Right lung (tissue), 5 donors: ENCODE measurements around the gene SPOCK1. TPM values are rescaled to one million over a fixed set of nuclear protein-coding genes. Genes with fewer than 3 reads are reported as not detected.
A peak's percentile ranks its signal among the peaks of the same experiment; 100 is the strongest.

Source experiments
- DNase-seq, 2 donors: peaks; one replicate each; pipeline ENCODE4 v3.0.0-alpha.2; 2013
- polyA plus RNA-seq, 5 donors: library from polyadenylated mRNA; unstranded; fragments of 120-200 nt; gene quantifications; one replicate each; pipeline versions ENCODE4 v1.2.1 to v1.2.3, GENCODE V29; 2013; ENCODE audit warnings: inconsistent platforms in 1 of 5, low replicate concordance in 1 of 5; ENCODE audit not compliant: insufficient read length in 5 of 5, insufficient read depth in 1 of 5

Gene SPOCK1
- polyA plus RNA-seq, 5 donors: 0.43 to 1.4 (median 0.55) TPM

GRCh38 chr5:137329586-137330296, 169.4 kb downstream of the SPOCK1 start:
- DNase-seq: no peak

DNA sequence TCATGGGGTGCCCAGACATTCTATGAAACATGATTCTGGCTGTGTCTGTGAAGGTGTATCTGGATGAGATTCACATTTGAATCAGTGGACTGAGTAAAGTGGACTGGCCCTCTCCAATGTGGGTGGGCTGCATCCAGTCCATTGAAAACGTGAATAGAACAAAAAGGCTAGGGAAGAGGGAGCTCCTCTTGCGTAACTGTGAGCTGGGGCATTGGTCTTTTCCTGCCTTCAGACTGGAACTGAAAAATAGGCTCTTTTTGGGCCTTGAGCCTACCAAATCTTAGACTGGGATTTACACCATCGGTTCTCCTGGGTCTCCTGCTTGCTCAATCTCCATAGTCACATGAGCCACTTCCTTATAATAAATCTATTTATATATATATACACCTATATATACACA, 170.1 kb downstream of the SPOCK1 start:
- DNase-seq: no peak

DNA sequence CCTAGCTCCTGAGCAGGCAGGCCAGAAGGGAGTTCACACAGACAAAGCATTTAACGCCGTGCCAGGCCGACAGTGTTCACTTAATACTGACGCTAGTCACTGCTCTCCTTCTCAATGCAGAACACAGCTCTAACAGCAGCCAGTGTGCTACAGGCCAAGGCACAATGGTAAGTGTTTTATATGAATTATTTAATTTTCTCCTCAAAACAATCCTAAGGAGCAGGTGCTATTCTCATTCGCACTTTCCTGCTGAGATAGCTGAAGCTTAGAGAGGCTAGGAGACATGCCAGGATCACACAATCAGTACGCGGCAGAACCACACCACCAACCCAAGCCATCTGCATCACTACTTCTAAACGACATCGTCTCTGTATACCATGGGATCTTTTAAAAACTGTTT, 170.7 kb downstream of the SPOCK1 start:
- no peak for DNase-seq

GRCh38 chr5:137325721-137326120, 173.4 kb downstream of the SPOCK1 start:
- DNase-seq: no peak

DNA sequence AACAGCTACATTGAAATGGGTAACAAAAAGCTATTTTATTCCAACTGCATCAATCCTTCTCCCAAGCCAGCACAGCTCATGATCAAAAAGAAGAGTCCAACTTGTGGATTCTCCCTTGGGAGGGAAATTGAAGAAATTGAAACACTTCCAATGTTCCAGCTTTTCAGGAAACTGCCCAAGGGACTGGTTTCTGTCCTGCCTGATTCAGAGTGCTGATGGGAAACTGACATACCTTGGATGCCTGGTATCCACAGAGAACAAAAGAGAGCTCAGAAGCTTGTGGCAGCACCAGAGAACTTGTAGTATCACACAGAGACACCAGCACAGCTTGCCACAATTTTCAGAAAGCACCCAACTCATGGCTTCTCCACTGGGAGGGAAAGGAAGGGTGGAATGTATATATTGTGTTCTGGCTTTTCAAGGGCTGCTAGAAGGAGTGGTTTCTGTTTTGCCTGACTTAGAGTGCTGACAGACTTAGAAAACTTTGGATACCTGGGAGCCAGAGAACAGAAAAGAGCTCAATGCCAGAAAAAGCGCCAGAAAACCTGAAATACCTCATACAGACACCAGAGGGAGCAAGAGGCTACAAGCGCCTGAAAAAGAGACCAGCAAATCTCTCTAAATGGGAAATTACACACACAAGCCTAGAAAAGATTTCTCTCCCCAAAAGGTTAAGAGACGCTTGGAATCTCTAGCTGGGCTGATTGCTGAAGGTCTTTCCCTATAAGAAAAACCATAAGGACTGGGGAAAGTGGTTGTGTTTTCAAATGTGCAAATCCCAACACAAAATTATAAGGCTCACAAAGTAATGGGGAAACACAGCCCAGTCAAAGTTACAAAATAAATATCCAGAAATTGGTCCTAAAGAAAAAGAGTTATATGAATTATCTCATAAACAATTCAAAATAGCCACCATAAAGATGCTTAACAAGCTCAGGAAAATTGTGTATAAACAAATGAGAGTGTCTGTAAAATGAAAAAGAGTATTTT, 178.8 kb downstream of the SPOCK1 start:
- peak in 1 of 2 donors; percentile 37 for DNase-seq

GRCh38 chr5:137318027-137318426, 181.1 kb downstream of the SPOCK1 start:
- DNase-seq: no peak

DNA sequence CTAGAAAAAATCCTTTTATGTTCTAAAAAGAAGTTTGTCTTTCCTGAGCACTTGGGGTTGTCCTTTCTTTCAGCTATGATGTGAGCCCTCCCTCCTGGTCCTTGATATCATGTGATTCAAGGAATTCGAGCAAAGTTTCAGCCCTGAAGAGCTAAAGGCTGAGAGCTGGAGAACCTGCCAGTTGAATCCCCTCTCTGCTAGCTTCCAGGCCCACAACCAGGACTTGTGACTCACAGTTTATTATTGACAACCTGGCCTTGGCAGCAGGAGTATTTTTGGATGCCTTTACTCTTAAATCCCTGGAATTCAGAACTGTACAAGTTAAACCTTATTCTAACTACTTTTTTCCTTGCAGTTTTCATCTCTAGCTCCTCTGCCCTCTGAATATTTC, 182.8 kb downstream of the SPOCK1 start:
- no peak for DNase-seq

- DNase-seq: no peak
Measured at GRCh38 chr5:137315534-137316345, 183.4 kb downstream of the SPOCK1 start.

DNA sequence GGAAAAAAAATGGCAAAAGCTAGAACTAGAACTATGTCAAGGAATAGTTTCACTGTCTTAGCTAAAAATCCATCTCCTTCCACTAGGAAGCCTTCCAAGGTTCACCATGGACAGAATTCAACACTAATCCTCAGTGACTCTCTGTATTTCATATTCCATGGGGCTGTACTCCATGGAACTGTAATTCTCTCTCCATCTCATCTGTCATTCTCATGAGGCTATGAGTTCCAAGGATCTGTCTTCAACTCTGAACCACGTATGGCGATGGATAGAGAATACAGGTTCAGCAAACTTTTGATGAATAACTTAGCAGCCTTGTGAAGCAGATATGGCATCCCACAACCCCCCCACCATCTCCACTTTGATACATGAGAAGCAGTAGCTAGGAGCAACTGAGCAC, 184.0 kb downstream of the SPOCK1 start:
- DNase-seq: no peak

GRCh38 chr5:137313526-137314175, 185.5 kb downstream of the SPOCK1 start:
- DNase-seq: no peak

- no peak for DNase-seq
Measured at GRCh38 chr5:137312011-137312410, 187.1 kb downstream of the SPOCK1 start.

GRCh38 chr5:137310051-137310730, 188.9 kb downstream of the SPOCK1 start:
- no peak for DNase-seq

DNA sequence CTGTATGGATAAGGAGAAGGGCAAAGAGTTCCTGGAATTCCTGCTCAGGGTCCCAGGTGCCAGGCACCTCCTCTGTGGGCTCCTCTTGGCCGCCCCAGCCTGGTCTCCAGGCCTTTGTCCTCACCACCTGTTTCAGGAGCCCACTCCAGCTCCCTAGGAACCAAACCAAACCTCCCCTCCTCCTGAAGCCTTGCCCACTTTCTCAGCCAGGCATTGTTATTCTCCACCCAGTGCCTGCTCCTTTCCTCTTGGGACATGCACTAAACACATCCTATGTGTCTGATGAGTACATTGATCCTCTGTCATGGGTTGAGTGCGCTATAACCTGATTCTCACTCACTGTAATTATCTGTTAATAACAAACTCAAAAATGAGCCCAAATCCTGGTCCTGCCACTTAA, 189.8 kb downstream of the SPOCK1 start:
- no peak for DNase-seq

DNA sequence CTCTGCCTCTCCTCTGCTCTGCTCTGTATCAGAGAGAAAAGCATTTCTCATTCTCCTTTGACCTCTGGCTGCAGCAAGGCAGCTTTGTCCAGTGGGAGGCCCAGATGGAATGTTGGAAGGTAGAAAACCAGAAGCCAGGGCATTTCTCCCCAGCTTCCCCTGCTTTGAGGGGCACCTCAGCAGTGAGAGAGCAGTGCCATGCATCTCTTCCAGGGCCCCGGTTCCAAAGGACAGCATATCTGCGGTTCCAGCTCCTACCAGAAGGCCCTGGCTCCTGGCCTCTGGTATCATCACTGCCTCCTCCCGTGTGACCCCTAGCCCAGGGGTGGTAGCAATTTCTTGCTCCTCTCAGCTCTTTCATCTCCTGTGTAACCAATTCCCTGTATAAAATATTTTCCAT, 190.8 kb downstream of the SPOCK1 start:
- no peak for DNase-seq

DNA sequence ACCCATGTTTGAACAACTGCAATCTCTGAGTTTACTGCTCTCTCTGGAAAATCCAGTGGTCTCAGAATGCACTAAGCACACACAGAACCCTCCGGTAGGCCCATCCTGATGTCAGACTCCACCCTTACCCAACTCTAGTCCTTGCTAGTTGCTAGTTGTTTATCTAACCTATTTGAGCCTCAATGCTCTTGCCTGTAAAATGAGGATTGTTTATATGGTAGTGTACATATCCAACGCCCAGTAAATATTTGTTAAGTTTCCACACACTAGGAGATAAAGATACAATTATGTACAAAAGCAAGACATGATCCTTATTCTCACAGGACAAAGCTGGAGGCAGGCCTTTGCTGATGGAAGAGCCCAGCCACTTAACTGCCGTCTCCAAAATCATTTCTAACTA, 192.2 kb downstream of the SPOCK1 start:
- DNase-seq: no peak

DNA sequence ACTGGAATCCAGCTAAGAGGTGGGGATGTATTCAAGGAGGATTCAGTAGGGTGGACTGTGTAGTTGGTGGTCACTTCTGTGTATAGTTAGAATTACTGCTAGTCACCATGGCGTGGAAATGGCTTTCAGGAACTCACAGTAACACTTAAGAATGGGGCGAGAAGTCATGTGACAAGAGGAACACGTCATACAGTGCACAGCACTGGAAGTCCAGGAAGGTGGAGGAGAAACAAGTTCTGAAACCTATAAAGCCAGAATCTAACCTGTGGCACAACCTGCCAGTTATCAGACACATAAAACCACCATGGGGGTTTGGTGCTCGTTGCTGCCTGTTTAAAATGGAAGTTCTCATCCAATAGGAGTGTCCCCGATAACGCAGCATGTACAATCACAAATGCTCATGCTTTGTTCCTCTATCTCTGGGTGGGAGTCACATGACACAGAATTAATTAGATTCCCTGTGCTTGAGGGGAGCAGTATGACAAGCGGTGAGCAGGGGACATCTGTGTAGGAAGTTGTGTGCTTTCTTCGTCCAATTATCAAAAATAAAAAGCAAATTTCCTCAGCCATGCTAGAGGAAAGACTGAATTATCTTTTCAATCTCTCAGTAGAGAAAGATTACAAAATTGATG, 193.0 kb downstream of the SPOCK1 start:
- no peak for DNase-seq

- DNase-seq: peak in 1 of 2 donors; percentile 24
Measured at GRCh38 chr5:137304226-137304874, 194.8 kb downstream of the SPOCK1 start.

GRCh38 chr5:137303509-137303908, 195.6 kb downstream of the SPOCK1 start:
- no peak for DNase-seq

GRCh38 chr5:137300411-137301240, 198.5 kb downstream of the SPOCK1 start:
- no peak for DNase-seq
